GM21447 (cell line): ENCODE results near the gene IGSF3.

Experiments
- ATAC-seq: cut with Tn5 transposase; IDR thresholded peaks from one replicate; pipeline ENCODE4 v1.9.1; 2021; ENCODE audit not compliant: unreplicated experiment

IGSF3 gene

GRCh38 chr1:116561563-116561962 lies 106.0 kb downstream of the IGSF3 start:
- no peak for ATAC-seq

- no peak for ATAC-seq
Measured at GRCh38 chr1:116560704-116561490, 106.6 kb downstream of the IGSF3 start.

GRCh38 chr1:116559304-116559761 lies 108.2 kb downstream of the IGSF3 start:
- ATAC-seq: peak; percentile 35

GRCh38 chr1:116558571-116558970 lies 109.0 kb downstream of the IGSF3 start:
- ATAC-seq: no peak

GRCh38 chr1:116558140-116558549 lies 109.4 kb downstream of the IGSF3 start:
- peak; percentile 20 for ATAC-seq

- no peak for ATAC-seq
Measured at GRCh38 chr1:116557323-116557878, 110.1 kb downstream of the IGSF3 start.

GRCh38 chr1:116556289-116557006 lies 111.1 kb downstream of the IGSF3 start:
- ATAC-seq: peak; percentile 55

- no peak for ATAC-seq
Measured at GRCh38 chr1:116554924-116555323, 112.6 kb downstream of the IGSF3 start.

GRCh38 chr1:116553386-116554115 lies 114.0 kb downstream of the IGSF3 start:
- no peak for ATAC-seq

GRCh38 chr1:116546354-116546977 lies 121.1 kb downstream of the IGSF3 start:
- no peak for ATAC-seq

- ATAC-seq: peak; percentile 14
Measured at GRCh38 chr1:116545359-116545705, 122.2 kb downstream of the IGSF3 start.

GRCh38 chr1:116544588-116545358 lies 122.8 kb downstream of the IGSF3 start:
- peak; percentile 48 for ATAC-seq

GRCh38 chr1:116540088-116540487 lies 127.4 kb downstream of the IGSF3 start:
- no peak for ATAC-seq

GRCh38 chr1:116538544-116538943 lies 129.0 kb downstream of the IGSF3 start:
- ATAC-seq: peak; percentile 68

GRCh38 chr1:116537898-116538297 lies 129.6 kb downstream of the IGSF3 start:
- ATAC-seq: no peak

GRCh38 chr1:116537040-116537831 lies 130.3 kb downstream of the IGSF3 start:
- ATAC-seq: no peak

- ATAC-seq: no peak
Measured at GRCh38 chr1:116534014-116534739, 133.4 kb downstream of the IGSF3 start.

GRCh38 chr1:116533429-116533820 lies 134.1 kb downstream of the IGSF3 start:
- ATAC-seq: no peak
